PFSK-1 (cell line): Measurements from ENCODE around the gene SV2C.

ENCODE experiments used
- POLR2AphosphoS5 ChIP-seq: IDR thresholded peaks from 2 replicates; pipeline ENCODE4 v1.6.1; 2012; ENCODE audit warnings: low read depth, mild to moderate bottlenecking, control low read depth, low read length, moderate library complexity
- SIN3A ChIP-seq: IDR thresholded peaks from 2 replicates; pipeline ENCODE4 v1.6.1; 2012; ENCODE audit warnings: mild to moderate bottlenecking, low read length, moderate library complexity, borderline replicate concordance; ENCODE audit not compliant: insufficient read depth
- TAF1 ChIP-seq: IDR thresholded peaks from 2 replicates; pipeline ENCODE4 v1.6.1; 2012; ENCODE audit warnings: low read length, control low read depth, borderline replicate concordance; ENCODE audit not compliant: insufficient read depth
- TF ChIP-seq, protein P1 (sequence below), 2 experiments: IDR thresholded peaks; 2 replicates each; pipeline versions ENCODE4 v1.6.1 to v1.8.0; 2011 to 2012; ENCODE audit warnings: low read depth in 2 of 2, low read length in 2 of 2, control low read depth in 1 of 2, inconsistent platforms in 1 of 2, mild to moderate bottlenecking in 1 of 2, moderate library complexity in 1 of 2; ENCODE audit not compliant: insufficient read depth in 1 of 2

DNA sequence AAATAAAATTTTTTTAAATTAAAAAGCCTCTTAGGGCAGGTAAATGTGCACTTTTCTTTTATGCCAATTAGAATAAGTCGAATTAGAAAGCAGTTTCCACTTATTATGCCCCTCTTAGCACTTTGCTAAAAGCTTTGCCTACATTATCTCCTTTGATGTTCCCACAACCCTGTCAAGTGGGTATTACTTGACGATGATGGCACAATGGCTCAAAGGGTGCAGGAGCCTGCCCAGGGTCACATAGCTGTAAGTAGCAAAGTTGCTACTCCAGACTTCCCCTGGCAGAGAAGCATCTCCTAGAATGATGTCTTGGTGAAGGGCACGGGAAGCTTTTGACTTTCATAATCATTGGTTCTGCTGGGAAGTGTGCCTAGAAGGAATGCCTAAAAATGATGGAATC is 301.5 kb downstream of the SV2C start:
- TF ChIP-seq SIN3A (no peak), POLR2AphosphoS5 (no peak), TAF1 (no peak)
- TF ChIP-seq, protein P1, sequence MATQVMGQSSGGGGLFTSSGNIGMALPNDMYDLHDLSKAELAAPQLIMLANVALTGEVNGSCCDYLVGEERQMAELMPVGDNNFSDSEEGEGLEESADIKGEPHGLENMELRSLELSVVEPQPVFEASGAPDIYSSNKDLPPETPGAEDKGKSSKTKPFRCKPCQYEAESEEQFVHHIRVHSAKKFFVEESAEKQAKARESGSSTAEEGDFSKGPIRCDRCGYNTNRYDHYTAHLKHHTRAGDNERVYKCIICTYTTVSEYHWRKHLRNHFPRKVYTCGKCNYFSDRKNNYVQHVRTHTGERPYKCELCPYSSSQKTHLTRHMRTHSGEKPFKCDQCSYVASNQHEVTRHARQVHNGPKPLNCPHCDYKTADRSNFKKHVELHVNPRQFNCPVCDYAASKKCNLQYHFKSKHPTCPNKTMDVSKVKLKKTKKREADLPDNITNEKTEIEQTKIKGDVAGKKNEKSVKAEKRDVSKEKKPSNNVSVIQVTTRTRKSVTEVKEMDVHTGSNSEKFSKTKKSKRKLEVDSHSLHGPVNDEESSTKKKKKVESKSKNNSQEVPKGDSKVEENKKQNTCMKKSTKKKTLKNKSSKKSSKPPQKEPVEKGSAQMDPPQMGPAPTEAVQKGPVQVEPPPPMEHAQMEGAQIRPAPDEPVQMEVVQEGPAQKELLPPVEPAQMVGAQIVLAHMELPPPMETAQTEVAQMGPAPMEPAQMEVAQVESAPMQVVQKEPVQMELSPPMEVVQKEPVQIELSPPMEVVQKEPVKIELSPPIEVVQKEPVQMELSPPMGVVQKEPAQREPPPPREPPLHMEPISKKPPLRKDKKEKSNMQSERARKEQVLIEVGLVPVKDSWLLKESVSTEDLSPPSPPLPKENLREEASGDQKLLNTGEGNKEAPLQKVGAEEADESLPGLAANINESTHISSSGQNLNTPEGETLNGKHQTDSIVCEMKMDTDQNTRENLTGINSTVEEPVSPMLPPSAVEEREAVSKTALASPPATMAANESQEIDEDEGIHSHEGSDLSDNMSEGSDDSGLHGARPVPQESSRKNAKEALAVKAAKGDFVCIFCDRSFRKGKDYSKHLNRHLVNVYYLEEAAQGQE (IDR thresholded peaks at IDR 0.05; ENCODE audit: insufficient read depth in 1 of 2, low read depth in 2 of 2, low read length in 2 of 2), result no peak
